ENCODE measurements around the gene SRPX.

Gene SRPX

GRCh38 chrX:38138157-38138891 lies 82.3 kb downstream of the SRPX start:
- DNase-seq, result no peak

DNA sequence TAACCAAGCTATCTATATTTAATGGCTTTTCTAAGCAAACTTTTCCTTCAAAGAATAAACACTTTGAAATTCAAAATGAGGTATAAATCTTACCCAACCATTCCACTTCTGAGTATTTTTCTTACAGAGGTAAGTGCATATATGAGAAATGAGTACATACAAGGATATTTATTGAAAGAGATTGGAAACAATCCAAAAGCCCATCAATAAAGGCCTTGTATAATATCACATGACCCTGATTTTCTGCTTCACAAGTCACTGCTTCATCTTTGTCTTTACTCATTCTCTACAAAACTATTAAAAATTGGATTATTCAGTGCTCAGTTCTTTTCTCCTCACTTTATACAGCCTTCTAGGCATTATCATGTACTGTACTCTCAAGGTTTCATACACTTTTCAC lies 91.3 kb downstream of the SRPX start:
- DNase-seq, result no peak

- no peak for DNase-seq
These were observed 92.7 kb downstream of the SRPX start for GRCh38 chrX:38127961-38128360.

DNA sequence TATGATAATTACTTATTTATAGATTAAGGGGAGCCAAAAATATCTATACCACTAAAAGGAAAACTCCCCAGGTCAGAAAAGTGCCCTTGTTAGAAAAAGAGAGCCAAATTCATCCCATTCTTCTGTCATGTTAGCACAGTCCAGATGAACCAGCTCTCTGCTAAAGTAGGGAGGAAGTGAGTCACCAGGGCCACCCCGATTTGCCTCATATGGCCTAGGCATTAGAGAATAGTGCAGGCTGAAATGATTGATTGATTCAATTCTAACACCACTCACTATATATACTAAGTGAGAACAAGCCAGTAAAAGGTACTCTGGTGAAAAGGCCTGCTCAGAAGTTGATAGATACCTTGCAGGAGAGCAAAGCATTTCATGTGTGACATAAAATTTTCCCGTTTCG lies 94.5 kb downstream of the SRPX start:
- DNase-seq, result no peak

GRCh38 chrX:38124000-38124399 lies 96.7 kb downstream of the SRPX start:
- DNase-seq, result no peak

DNA sequence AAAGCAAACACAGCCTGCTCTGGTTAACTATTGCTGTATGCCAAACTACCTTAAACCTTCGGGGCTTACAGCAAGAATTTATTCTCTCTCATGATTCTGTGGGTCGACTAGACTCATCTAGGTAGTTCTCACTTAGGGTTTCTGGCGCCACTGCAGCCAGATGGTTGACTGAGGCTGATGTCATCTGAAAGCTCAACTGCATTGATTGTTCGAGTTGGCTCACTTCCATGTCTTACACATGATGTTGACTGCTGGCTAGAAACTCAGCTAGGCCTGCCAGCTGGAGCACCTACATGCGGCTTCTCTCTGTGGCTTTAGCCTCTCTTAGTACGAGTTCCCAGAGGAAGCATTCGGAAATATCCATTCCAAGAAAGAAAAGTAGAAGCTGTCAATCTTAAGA lies 103.2 kb downstream of the SRPX start:
- no peak for DNase-seq

DNA sequence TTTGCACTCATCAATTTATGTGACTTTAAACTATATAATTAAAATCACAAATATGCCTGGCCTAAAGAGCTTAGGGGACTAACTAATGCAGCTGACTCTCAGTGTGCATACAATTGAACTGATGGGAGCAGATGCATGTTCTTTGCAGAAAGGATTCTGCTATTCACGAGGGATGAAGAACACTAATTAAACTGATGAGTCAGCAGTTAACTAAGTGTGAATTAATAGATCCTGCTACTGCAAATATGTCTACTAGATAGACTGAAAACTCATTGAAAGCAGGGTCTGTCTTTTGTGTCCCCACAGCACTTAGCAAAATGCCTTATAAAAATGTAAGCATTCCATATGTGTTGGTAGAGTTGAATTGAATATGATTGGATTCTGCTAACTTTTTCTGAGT lies 104.0 kb downstream of the SRPX start:
- no peak for DNase-seq

DNA sequence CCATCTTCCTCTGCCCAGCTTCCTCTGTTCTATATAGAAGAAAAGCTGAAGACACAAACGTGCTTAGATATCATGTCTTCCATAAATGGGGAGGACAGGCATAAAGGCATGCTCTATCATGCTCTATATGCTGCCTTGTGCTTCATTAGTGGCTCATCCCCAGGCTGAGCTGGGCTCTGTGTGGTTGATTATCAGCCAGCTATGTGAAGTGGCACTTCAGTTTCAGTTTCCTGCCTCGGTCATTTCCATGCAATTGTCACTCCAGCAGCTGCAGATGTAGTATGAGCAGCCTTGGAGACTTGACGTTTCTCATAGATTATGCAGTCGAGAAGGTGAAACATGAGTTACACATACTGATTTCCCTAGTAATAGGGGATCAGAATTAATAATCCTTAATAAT lies 108.1 kb downstream of the SRPX start:
- no peak for DNase-seq

- DNase-seq, result no peak
These were observed 109.5 kb downstream of the SRPX start for GRCh38 chrX:38111196-38111595.

- no peak for DNase-seq
These were observed 110.4 kb downstream of the SRPX start for GRCh38 chrX:38110231-38110630.

DNA sequence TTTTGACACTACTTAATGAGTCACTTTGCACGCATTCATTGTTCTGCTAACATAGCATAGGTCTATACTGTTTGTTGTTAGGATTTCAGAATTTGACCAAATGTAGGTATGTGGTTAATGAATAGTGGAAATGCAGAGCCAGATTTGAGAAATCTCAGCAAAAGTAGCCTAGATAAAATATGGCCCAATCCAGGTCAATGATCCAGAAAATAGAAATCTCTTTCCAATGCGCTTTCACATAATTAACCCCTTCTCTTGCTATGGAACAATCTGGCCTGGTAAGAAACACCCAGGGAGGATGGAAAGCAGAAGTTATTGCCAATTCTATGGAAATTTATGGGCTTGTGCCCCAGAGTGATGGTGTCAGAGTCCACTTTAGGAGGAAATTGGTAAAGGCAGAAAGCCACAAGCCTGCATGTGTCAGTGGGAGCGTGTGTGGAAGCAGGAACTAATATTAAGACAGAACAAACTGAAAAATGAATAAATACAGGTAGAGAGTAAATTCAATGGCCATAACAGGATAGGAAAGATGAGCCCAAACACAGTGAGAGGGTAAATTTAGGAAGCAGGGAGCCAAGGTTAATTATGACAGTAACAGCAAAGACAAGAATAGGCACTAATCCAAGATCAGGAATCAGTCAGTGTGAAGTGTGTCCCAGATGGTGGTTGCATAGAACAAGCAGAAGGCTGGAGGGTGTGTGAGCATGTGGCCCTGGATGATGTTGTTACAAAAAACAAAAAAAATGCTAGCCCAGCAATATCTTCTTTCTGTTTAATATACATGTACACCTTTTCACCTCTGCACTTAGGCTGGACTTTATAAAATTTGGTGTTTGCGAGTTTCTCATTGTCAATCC lies 111.4 kb downstream of the SRPX start:
- DNase-seq, result no peak

- DNase-seq, result no peak
These were observed 112.3 kb downstream of the SRPX start for GRCh38 chrX:38108364-38108763.

GRCh38 chrX:38106991-38107655 lies 113.5 kb downstream of the SRPX start:
- no peak for DNase-seq

DNA sequence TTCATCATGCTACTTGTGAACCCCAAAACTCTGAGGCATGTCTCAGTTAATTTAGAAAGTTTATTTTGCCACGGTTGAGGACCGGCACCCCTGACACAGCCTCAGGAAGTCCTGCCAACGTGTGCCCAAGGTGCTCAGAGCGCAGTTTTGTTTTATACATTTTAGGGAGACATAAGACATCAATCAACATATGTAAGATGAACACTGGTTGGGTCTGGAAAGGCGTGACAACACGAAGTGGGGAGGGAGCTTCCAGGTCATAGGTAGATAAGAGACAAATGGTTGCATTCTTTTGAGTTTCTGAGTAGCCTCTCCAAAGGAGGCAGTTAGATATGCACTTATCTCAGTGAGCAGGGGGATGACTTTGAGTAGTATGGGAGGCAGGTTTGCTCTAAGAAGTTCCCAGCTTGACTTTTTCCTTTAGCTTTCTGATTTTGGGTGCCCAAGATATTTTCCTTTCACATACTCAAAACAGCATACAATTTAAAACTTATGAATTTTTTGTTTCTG lies 115.4 kb downstream of the SRPX start:
- no peak for DNase-seq

- DNase-seq, result no peak
These were observed 116.5 kb downstream of the SRPX start for GRCh38 chrX:38103857-38104812.

- no peak for DNase-seq
These were observed 117.8 kb downstream of the SRPX start for GRCh38 chrX:38102875-38103274.

- no peak for DNase-seq
These were observed 118.4 kb downstream of the SRPX start for GRCh38 chrX:38102240-38102639.

- no peak for DNase-seq
These were observed 121.0 kb downstream of the SRPX start for GRCh38 chrX:38099688-38100087.

Data from retina (tissue), 1 donor.